ENCODE measurements around the gene ANKRD17.
"Not testable (repeated sequence)": the region's sequence is repeated elsewhere in the genome, so short reads cannot be mapped to it uniquely, and the experiment has no call there.

- not testable (repeated sequence) for TF ChIP-seq CTCF (IDR thresholded peaks at IDR 0.05; ENCODE audit: insufficient read depth, low read depth, low read length); EZH2 (IDR thresholded peaks at IDR 0.05; ENCODE audit: insufficient read depth, low read length)
Measured at GRCh38 chr4:73228800-73229199, 29.8 kb downstream of the ANKRD17 start.
